HepG2 (cell line): ENCODE measurements around the gene PEX11A. TPM values are rescaled to one million over a fixed set of nuclear protein-coding genes. Genes with fewer than 3 reads are reported as not detected.

Experiments used
- AHR ChIP-seq: IDR thresholded peaks from 2 replicates; pipeline ENCODE4 v1.6.1; 2018; ENCODE audit warnings: missing genetic modification reagents, missing compliant biosample characterization
- CEBPB ChIP-seq: IDR thresholded peaks from 2 replicates; pipeline ENCODE4 v1.6.1; 2011; ENCODE audit warnings: low read depth, low read length, improper control_type of control experiment, borderline replicate concordance
- CENPT ChIP-seq: sonication (generic); formaldehyde crosslinking; IDR thresholded peaks from 2 replicates; pipeline ENCODE4 v1.8.0; 2022; ENCODE audit warnings: low read depth, mild to moderate bottlenecking, moderate library complexity, missing genetic modification reagents
- CHD4 ChIP-seq: fragments of 200-600 bp; sonication (generic); IDR thresholded peaks from 2 replicates; pipeline ENCODE4 v1.7.0; 2017; ENCODE audit warnings: mild to moderate bottlenecking, low read length, borderline replicate concordance
- DPF2 ChIP-seq: sonication (generic); formaldehyde crosslinking; IDR thresholded peaks from 2 replicates; pipeline ENCODE4 v1.4.0; 2020; ENCODE audit warnings: mild to moderate bottlenecking, low read depth, missing genetic modification reagents, borderline replicate concordance
- EHMT2 ChIP-seq: fragments of 200-600 bp; sonication (generic); IDR thresholded peaks from 2 replicates; pipeline ENCODE4 v1.7.0; 2017; ENCODE audit warnings: antibody characterized with exemption, low read depth, low read length, borderline replicate concordance
- FOXJ3 ChIP-seq: sonication (generic); formaldehyde crosslinking; IDR thresholded peaks from 2 replicates; pipeline ENCODE4 v1.4.0; 2020; ENCODE audit warnings: missing genetic modification reagents, mild to moderate bottlenecking, borderline replicate concordance
- HMG20B ChIP-seq: conservative IDR thresholded peaks from 2 replicates; pipeline ENCODE4 v1.6.1; 2016; ENCODE audit warnings: missing genetic modification reagents, missing compliant biosample characterization
- HOXA7 ChIP-seq: sonication (generic); formaldehyde crosslinking; IDR thresholded peaks from 2 replicates; pipeline ENCODE4 v1.8.1; 2022; ENCODE audit warnings: mild to moderate bottlenecking, missing genetic modification reagents, moderate library complexity
- ONECUT2 ChIP-seq: sonication (generic); formaldehyde crosslinking; IDR thresholded peaks from 2 replicates; pipeline ENCODE4 v1.4.0; 2020; ENCODE audit warnings: missing genetic modification reagents
- PAWR ChIP-seq: sonication (generic); formaldehyde crosslinking; IDR thresholded peaks from 2 replicates; pipeline ENCODE4 v1.4.0; 2020; ENCODE audit warnings: missing genetic modification reagents, mild to moderate bottlenecking, borderline replicate concordance
- PAX8 ChIP-seq: sonication (generic); formaldehyde crosslinking; IDR thresholded peaks from 2 replicates; pipeline ENCODE4 v1.8.0; 2022; ENCODE audit warnings: mild to moderate bottlenecking, missing genetic modification reagents, borderline replicate concordance
- REL ChIP-seq: sonication (generic); formaldehyde crosslinking; conservative IDR thresholded peaks from 2 replicates; pipeline ENCODE4 v1.8.0; 2022; ENCODE audit warnings: mild to moderate bottlenecking, missing genetic modification reagents, moderate library complexity
- ZBTB38 ChIP-seq: sonication (generic); formaldehyde crosslinking; IDR thresholded peaks from 2 replicates; pipeline ENCODE4 v1.5.1; 2020; ENCODE audit warnings: mild to moderate bottlenecking, missing genetic modification reagents
- ZNF329 ChIP-seq: sonication (generic); formaldehyde crosslinking; IDR thresholded peaks from 2 replicates; pipeline ENCODE4 v1.9.0; 2021; ENCODE audit warnings: low read depth, mild to moderate bottlenecking, missing genetic modification reagents
- ZNF891 ChIP-seq: sonication (generic); formaldehyde crosslinking; IDR thresholded peaks from 2 replicates; pipeline ENCODE4 v1.5.0; 2020; ENCODE audit warnings: mild to moderate bottlenecking, missing genetic modification reagents
- ZSCAN21 ChIP-seq: sonication (generic); formaldehyde crosslinking; IDR thresholded peaks from 2 replicates; pipeline ENCODE4 v1.8.0; 2022; ENCODE audit warnings: mild to moderate bottlenecking, missing genetic modification reagents, moderate library complexity, borderline replicate concordance
- polyA plus RNA-seq, 8 experiments: library from polyadenylated mRNA; depleted of rRNA in 3 of 8; stranded (reverse) in 7 of 8; unstranded in 1 of 8; fragments of >200 nt; fragmentation: Illumina TruSeq in 4 of 8; extraction: Trizol in 4 of 8; gene quantifications; 2 replicates each; pipeline versions ENCODE4 v1.2.1 to v1.2.3, GENCODE V29; 2011 to 2016; ENCODE audit warnings: low read depth in 4 of 8, missing spikeins in 1 of 8, mixed read lengths in 1 of 8; ENCODE audit not compliant: insufficient read depth in 1 of 8
- total RNA-seq, 5 experiments: library from RNA; depleted of rRNA; stranded (reverse); fragments of >200 nt; fragmentation: Illumina TruSeq; extraction: Trizol; gene quantifications; 2 replicates each; pipeline ENCODE4 v1.2.3, GENCODE V29; 2016; ENCODE audit warnings: low read depth in 1 of 5
- TF ChIP-seq, protein P1 (sequence below): sonication (generic); formaldehyde crosslinking; IDR thresholded peaks from 2 replicates; pipeline ENCODE4 v1.5.1; 2020; ENCODE audit warnings: mild to moderate bottlenecking, missing genetic modification reagents, moderate library complexity
- TF ChIP-seq, protein P2 (sequence below): sonication (generic); formaldehyde crosslinking; IDR thresholded peaks from 2 replicates; pipeline ENCODE4 v1.5.1; 2020; ENCODE audit warnings: missing genetic modification reagents, mild to moderate bottlenecking, borderline replicate concordance
- TF ChIP-seq, protein P3 (sequence below): IDR thresholded peaks from 2 replicates; pipeline ENCODE4 v1.6.1; 2016

Gene PEX11A
- total and polyA plus RNA-seq, 2 of the 13 experiments (the other 11 are each of a cell fraction or from before 2014, with no cell fraction given) = 9.9 to 15.1 TPM

DNA sequence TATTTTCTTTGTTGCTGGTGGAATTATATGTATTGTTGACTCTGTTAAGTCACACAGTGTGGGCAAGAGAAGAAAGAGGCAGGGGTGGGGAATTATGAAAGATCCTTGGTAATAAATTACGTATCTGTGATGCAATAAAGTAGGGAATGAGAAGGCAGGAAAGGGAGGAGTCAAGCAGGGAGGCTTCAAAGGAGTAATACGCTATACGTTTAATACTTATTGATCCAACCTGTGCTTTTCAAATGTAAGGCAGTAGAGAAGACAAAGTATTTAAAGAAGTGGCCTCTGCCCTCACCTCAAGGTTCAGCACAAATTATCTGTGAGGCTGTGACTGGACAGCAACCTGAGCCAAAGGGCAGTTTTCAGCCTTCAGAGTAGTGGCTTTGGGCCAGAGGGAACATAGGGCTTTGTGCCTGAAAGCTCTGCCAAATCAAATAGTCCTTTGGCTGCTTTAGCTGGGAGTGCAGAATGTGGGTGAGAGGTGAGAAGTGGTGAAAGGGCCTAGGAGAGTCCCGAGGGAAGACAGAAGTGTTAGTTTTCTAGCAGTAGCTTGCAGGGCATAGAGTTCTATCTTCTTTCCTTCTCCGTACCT is 10.2 kb downstream of the PEX11A start (continued):
- TF ChIP-seq REL (CRISPR knock-in tag) = no peak
- TF ChIP-seq ZSCAN21 (CRISPR knock-in tag) = no peak
- no peak for TF ChIP-seq ZNF891
- TF ChIP-seq ONECUT2 = peak; percentile 82
- no peak for TF ChIP-seq PAWR (CRISPR knock-in tag)
- peak; percentile 80; the same call in 1 of the 2 replicates for TF ChIP-seq CHD4
- TF ChIP-seq DPF2 = 0 out of 2 replicates have a peak, but pooled peaks have one; percentile 40
- TF ChIP-seq, protein P1, sequence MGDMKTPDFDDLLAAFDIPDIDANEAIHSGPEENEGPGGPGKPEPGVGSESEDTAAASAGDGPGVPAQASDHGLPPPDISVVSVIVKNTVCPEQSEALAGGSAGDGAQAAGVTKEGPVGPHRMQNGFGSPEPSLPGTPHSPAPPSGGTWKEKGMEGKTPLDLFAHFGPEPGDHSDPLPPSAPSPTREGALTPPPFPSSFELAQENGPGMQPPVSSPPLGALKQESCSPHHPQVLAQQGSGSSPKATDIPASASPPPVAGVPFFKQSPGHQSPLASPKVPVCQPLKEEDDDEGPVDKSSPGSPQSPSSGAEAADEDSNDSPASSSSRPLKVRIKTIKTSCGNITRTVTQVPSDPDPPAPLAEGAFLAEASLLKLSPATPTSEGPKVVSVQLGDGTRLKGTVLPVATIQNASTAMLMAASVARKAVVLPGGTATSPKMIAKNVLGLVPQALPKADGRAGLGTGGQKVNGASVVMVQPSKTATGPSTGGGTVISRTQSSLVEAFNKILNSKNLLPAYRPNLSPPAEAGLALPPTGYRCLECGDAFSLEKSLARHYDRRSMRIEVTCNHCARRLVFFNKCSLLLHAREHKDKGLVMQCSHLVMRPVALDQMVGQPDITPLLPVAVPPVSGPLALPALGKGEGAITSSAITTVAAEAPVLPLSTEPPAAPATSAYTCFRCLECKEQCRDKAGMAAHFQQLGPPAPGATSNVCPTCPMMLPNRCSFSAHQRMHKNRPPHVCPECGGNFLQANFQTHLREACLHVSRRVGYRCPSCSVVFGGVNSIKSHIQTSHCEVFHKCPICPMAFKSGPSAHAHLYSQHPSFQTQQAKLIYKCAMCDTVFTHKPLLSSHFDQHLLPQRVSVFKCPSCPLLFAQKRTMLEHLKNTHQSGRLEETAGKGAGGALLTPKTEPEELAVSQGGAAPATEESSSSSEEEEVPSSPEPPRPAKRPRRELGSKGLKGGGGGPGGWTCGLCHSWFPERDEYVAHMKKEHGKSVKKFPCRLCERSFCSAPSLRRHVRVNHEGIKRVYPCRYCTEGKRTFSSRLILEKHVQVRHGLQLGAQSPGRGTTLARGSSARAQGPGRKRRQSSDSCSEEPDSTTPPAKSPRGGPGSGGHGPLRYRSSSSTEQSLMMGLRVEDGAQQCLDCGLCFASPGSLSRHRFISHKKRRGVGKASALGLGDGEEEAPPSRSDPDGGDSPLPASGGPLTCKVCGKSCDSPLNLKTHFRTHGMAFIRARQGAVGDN (CRISPR knock-in tag) = no peak
- TF ChIP-seq HOXA7 = no peak
- no peak; the same call in 1 of the 2 replicates for TF ChIP-seq HMG20B (CRISPR knock-in tag)
- no peak for TF ChIP-seq ZBTB38 (CRISPR knock-in tag)
- TF ChIP-seq EHMT2 = 0 out of 2 replicates have a peak, but pooled peaks have one; percentile 22
- no peak for TF ChIP-seq AHR
- peak; percentile 80 for TF ChIP-seq CEBPB
- TF ChIP-seq CENPT (CRISPR knock-in tag) = no peak
- no peak for TF ChIP-seq PAX8 (CRISPR knock-in tag)
- TF ChIP-seq FOXJ3 (CRISPR knock-in tag) = no peak
- TF ChIP-seq ZNF329 (CRISPR knock-in tag) = no peak
- TF ChIP-seq, protein P2, sequence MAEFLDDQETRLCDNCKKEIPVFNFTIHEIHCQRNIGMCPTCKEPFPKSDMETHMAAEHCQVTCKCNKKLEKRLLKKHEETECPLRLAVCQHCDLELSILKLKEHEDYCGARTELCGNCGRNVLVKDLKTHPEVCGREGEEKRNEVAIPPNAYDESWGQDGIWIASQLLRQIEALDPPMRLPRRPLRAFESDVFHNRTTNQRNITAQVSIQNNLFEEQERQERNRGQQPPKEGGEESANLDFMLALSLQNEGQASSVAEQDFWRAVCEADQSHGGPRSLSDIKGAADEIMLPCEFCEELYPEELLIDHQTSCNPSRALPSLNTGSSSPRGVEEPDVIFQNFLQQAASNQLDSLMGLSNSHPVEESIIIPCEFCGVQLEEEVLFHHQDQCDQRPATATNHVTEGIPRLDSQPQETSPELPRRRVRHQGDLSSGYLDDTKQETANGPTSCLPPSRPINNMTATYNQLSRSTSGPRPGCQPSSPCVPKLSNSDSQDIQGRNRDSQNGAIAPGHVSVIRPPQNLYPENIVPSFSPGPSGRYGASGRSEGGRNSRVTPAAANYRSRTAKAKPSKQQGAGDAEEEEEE (CRISPR knock-in tag) = no peak
- TF ChIP-seq, protein P3, sequence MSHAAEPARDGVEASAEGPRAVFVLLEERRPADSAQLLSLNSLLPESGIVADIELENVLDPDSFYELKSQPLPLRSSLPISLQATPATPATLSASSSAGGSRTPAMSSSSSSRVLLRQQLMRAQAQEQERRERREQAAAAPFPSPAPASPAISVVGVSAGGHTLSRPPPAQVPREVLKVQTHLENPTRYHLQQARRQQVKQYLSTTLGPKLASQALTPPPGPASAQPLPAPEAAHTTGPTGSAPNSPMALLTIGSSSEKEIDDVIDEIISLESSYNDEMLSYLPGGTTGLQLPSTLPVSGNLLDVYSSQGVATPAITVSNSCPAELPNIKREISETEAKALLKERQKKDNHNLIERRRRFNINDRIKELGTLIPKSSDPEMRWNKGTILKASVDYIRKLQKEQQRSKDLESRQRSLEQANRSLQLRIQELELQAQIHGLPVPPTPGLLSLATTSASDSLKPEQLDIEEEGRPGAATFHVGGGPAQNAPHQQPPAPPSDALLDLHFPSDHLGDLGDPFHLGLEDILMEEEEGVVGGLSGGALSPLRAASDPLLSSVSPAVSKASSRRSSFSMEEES (CRISPR knock-in tag) = no peak
